IPS-18c (cell line): ENCODE results near the gene PLCB3.

Experiments
- H3K4me3 ChIP-seq: 2 replicates; pipeline ENCODE4 v1.7.0; 2013; ENCODE audit warnings: low read depth, mild to moderate bottlenecking, low read length, moderate library complexity; ENCODE audit not compliant: insufficient read depth
- H3K9me3 ChIP-seq: one replicate; pipeline ENCODE4 v1.6.1; 2013; ENCODE audit warnings: mild to moderate bottlenecking, low read length, moderate library complexity; ENCODE audit not compliant: control insufficient read depth, insufficient read depth

Gene PLCB3

DNA sequence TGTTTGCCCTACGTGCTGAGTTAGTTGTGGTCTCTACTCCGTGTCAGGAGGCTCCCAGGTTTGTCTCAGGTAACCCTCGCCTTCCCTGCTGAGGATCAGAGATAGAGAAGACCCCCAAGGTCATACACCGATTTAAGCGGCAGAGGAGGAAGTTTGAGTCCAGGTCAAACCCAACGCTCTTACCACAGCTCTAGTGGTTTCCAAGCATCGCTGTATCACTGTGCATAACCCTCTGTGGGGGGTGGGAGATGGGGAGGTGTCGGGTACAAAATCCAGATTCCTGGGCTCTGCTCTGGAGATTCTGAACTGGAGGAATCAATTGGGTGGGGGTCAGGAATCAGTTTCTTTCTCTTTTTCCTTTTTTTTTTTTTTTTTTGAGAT is 20.4 kb upstream of the PLCB3 start:
- Histone ChIP-seq H3K4me3 (peak overlapping the region; percentile 64), H3K9me3 (peaks cover 2% of the 10 kb centered on the region)

DNA sequence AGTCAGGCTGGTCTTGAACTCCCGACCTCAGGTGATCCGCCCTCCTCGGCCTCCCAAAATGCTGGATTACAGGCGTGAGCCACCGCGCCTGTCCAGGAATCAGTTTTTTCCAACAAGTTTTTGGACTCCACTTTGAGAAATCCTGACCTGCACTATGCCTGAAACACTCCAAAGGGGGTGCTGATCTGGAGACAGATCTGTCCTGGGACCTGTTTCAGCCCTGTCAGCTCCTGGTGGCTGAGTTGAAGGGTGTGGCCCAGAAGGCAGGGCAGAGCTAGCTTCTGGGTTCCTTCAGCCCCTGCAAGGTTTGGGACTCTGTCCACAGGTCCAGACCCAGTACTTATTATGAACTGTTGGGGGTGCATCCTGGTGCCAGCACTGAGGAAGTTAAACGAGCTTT is 19.8 kb upstream of the PLCB3 start:
- H3K4me3 ChIP-seq, result no peak overlapping the region
- H3K9me3 ChIP-seq, result peaks cover 2% of the 10 kb centered on the region

DNA sequence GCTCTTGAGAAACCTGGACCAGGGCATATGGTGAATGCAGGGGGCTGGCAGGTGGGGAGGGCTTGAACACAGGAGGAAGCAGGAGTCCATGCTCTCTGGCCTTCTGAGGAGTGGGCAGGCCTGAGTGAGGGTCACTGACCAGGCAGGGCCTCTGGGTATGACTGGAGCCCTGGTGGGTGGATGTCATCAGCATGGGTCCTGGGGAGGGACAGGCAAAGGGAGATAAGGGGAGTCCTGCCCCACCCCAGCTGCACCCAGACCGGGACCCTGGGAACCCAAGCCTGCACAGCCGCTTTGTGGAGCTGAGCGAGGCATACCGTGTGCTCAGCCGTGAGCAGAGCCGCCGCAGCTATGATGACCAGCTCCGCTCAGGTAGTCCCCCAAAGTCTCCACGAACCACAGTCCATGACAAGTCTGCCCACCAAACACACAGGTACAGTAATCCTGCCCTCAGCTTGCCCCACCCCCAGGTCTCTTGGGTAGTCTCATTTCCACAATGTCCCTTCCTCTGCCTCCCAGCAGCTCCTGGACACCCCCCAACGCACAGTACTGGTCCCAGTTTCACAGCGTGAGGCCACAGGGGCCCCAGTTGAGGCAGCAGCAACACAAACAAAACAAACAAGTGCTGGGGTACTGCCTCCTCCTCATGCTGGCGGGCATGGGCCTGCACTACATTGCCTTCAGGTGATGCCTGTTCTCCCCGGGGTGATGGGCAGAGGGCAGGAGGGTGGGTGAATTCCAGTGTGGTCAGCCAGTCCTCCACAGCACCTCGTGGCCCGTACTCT is 19.0 kb upstream of the PLCB3 start:
- no peaks in the 10 kb centered on the region for H3K9me3 ChIP-seq
- H3K4me3 ChIP-seq, result no peak overlapping the region

DNA sequence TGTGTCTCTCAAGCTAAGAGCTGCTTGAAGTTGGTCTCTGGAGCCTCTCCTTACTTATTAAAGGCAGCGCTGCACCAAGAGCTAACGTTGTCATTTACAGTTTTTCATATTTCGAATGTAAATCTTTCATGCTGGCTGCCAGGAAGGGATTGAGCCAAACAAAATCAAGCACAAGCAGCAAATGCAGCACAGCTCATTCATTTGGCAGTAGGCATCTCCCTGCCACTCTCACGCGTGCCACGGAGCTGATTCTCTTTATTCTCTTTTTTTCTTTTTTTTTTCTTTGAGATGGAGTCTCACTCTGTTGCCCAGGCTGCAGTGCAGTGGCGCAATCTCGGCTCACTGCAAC is 18.4 kb upstream of the PLCB3 start:
- Histone ChIP-seq H3K4me3 (no peak overlapping the region), H3K9me3 (no peaks in the 10 kb centered on the region)

DNA sequence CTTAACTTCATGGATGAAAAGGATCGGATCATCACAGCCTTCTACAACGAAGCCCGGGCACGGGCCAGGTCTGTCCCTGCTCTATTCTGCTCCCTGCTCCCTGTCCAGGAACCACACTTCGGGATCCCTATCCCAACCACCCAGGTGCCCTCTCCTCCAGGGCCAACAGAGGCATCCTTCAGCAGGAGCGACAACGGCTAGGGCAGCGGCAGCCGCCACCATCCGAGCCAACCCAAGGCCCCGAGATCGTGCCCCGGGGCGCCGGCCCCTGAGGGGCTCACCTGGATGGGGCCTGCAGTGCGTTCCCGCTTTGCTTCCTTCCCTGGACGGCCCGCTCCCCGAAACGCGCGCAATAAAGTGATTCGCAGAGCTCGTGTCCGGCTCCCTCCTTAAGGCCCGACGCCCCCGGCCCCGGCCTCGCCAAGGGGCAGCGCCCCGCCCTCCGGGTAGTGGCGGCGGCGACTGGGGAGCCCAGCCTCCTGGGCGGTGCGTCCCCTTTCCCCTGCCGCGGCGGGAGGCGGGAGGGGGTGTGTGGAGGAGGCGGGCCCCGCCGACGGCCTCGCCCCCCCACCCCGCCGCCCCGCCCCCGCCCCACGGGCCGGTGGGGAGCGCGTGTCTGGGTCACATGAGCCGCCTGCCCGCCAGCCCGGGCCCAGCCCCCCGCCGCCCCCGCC is 17.3 kb upstream of the PLCB3 start, which contains the start of gene VEGFB:
Gene VEGFB (plus strand): TSS at position 672 of the 674 bp plus-strand sequence. CDS start 250 bp downstream, outside the sequence.
- H3K4me3 ChIP-seq, result peak within 1 kb of the TSS; percentile 64
- no peaks in the 10 kb centered on the region for H3K9me3 ChIP-seq

DNA sequence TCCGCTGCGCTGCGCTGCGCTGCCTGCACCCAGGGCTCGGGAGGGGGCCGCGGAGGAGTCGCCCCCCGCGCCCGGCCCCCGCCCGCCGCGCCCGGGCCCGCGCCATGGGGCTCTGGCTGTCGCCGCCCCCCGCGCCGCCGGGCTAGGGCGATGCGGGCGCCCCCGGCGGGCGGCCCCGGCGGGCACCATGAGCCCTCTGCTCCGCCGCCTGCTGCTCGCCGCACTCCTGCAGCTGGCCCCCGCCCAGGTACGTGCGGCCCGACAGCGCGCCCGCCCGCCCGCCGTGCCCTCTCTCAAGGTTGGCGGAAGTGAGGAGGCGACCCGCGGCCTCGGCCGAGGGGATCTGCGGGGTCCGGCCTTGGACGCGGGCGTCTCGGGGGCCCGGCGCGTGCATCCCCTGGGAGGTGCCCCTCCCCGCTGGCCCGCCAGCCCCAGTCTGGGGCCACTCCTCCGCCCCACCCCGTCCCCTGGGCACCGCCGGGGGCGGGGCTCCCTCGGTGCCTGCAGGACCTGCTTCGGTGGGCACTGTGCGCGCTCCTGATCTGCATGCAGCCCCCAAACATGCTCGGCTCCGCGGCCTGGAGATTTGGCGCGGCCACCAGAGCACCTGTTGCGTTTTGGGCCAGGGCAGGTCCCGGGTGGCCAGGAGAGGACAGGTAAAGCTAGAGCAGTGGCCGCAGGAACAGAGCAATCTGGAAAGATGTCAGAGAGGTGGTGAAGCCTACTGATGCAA is 16.5 kb upstream of the PLCB3 start:
- Histone ChIP-seq H3K4me3 (peak overlapping the region; percentile 64), H3K9me3 (no peaks in the 10 kb centered on the region)

DNA sequence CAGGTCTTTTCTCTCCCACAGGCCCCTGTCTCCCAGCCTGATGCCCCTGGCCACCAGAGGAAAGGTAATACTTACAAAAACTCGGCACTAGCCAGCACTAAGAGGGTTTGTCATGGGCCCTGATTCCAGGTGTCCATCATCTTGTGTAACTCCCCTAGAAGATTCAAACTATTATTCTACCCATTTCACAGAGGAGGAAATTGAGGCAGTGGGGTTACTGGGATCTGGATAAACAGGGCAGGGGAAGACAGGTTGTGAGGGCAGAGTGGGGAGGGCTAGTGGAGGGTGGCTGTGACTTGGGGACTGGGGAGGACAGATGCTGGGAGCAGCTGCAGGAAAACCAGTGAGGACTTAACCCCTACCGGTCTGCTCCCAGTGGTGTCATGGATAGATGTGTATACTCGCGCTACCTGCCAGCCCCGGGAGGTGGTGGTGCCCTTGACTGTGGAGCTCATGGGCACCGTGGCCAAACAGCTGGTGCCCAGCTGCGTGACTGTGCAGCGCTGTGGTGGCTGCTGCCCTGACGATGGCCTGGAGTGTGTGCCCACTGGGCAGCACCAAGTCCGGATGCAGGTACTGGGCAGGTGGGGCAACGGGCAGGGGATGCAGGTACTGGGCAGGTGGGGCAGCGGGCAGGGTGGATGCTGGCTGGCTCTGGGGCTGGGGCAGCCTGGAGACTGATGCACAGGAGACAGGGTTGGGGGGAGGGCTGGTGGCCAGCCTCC is 15.7 kb upstream of the PLCB3 start:
- no peaks in the 10 kb centered on the region for H3K9me3 ChIP-seq

DNA sequence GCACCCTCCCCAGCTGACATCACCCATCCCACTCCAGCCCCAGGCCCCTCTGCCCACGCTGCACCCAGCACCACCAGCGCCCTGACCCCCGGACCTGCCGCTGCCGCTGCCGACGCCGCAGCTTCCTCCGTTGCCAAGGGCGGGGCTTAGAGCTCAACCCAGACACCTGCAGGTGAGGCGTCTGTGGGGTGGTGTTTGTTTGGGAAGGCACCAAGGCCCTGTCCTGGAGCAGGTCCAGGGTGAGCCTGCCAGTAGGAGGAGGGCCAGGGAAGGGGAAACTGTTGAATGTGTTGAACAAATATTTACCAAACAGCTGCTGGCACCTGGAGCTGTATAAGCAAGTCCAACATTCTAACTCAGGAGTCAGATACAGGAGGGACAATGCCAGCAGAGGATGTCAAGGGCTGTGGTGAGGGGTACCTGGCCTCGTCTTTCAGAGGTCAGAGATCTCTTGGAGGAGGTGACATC is 13.8 kb upstream of the PLCB3 start:
- H3K4me3 ChIP-seq, result no peak overlapping the region
- no peaks in the 10 kb centered on the region for H3K9me3 ChIP-seq

More for the DNA sequence above, 15.7 kb upstream of the PLCB3 start:
- peak overlapping the region; percentile 64 for H3K4me3 ChIP-seq

DNA sequence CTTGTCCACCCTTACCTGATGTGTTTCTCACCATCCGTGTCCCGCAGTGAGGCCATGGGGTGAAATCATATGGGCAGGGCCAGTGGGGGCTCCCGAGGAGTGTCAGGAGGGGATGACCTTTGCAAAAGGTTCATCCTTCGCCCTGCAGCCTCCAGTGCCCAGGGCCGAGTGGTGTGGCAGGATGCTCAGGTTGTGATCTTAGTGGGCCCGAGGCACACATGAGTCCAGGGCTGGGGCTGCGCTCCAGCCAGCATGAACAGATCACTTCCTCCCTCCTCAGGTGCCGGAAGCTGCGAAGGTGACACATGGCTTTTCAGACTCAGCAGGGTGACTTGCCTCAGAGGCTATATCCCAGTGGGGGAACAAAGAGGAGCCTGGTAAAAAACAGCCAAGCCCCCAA is 13.3 kb upstream of the PLCB3 start:
- H3K9me3 ChIP-seq, result no peaks in the 10 kb centered on the region
- no peak overlapping the region for H3K4me3 ChIP-seq

DNA sequence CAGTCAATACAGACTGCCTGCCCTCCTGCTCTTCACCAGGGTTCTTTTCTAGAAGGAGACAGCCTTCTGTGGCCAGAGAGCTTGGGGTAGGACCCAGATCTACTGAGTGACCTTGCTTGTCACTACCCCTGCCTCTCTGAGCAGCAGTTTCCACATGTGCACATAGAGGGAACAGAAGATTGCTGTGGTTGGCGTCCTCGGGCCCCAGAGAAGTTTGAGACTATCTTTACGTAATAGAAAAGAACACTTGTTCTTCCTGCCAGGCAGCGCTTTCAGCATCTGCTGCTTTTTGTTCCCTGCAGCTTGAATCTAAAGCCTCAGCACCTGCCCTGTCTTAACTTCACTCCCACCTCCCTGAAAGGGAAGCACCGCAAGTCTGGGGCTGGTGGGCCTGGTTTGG is 12.3 kb upstream of the PLCB3 start:
- H3K4me3 ChIP-seq, result no peak overlapping the region
- no peaks in the 10 kb centered on the region for H3K9me3 ChIP-seq

DNA sequence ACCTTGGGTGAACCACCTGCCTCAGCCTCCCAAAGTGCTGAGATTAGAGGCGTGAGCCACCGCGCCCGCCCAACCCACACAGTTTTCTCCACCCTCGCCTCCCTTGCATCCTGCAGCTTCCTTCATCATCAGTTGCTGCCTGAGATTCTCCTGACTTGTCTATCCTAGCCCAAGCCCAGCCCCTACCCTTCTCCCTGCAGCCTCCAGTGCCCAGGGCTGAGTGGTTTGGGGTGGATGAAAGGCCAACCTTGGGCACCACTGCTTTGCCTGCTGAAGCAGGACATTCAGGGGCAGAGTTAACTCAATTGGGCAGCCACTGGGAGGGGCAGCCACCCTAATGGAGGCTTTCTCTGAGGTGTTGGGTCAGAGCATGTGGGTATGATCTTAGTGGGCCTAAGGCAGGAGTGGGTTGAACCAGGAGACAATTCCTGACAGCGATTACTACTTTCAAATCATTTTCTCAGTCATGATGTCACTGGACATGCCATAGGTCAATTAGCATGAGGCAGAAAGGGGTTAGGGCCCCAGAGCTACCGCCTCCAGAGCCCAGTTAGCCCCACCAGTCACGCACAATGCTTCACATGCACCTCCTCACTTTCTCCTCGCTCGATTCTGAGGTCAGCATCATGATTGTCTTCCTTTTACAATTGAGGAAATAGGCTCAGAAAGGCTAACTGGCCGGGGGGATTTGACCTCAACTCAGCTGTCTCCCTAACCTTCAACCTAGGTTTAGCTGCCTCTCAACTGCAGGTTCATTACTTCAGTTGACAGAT is 11.5 kb upstream of the PLCB3 start:
- H3K4me3 ChIP-seq, result peak overlapping the region; percentile 96
- no peaks in the 10 kb centered on the region for H3K9me3 ChIP-seq

DNA sequence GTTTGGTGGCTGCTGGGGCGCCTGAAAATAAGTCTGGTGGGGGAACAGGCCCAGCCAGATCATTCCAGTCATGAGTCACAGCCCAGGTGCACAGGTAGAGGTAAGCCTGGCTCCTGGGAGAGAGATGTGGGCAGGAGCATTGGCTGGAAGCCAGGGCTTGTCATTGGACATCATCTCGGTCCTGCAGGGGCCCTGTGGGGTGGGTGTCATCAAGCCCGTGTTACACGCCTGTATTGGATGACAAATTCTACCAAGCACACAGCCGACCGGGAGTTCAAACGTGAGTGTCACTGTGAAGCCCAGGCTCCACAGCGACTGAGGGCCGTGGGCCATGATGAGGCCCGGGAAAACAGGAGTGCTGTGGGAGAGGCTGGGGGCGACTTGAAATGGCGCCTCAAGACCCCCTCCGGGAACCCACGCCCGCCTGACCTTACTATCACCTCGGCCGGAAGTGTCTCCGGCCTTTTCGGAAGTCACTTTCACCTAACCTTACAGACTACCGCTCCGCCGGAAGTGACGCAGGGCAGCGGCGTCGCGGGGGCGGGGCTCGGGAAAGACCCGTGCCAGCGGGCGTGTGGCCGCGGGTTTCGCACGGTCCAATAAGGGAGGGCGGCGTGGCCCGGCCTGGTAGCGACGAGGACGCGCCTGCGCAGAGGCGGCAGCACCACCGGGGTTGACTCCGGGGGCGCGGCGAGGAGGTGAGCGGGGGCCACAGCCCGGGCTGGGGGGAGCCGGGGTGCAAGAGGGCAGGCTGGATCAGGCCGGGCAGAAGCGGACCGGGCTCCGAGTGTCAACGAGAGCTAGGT is 10.7 kb upstream of the PLCB3 start, which contains the start of gene FKBP2:
Gene FKBP2 (plus strand): TSS at position 661 of the 806 bp plus-strand sequence. CDS start 1,293 bp downstream, outside the sequence.
- Histone ChIP-seq H3K9me3 (no peaks in the 10 kb centered on the region), H3K4me3 (peak within 1 kb of the TSS; percentile 96)

DNA sequence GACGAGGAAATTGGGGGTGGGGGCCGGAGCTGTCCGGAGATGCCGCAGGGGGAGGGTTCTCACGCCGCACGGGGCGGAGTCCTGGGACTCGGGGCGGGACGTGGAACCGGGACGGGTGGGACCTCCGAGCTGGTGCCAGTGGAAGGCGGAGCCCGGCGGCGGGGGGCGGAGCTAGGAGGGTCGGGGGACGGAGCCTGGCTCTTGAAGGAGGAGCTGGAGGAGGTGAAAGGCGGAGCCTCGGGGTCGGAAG is 10.2 kb upstream of the PLCB3 start:
- Histone ChIP-seq H3K9me3 (no peaks in the 10 kb centered on the region), H3K4me3 (peak overlapping the region; percentile 96)

DNA sequence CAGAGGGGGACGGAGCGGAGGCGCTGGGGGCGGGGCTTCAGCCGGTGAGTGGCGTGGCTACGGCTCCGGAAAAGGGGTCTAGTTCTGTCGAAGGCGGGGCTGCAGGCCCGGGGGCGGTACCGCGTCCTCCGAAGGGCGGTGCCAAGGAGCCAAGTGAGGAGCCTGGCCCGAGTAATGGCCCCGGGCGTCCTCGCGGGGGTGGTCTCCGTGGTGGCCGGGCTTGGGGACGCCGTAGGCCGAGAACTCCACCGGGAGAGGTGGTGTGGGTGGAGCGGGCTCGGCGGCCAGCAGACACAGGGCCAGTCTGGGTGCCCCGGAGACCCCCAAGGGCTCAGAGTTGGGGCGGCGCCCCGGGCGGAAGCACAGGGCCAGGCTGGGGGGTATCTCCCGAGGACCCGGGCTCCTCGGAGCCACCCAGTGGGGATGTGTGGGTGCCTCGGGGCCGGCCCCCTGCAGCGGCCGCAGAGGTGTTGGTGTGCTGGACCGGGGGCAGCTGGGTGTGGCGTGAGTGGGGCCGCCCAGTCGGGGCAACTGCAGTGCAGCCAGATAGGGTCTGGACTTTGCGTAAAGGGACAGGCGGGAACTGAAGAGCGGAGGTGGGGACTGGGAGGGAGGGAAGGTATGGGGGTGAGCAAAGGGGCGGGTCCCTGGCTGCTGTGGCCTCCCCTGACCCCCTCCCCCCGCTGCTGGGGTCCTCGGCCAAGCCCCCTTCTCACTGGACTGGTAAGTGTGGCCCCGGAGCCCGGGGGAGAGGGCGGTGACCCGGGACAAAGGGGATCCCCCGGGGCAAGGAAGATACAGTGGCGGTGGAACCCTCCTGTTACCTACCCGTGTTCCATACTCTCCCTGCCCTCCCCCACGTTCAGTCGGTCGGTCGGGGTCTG is 9.6 kb upstream of the PLCB3 start:
- Histone ChIP-seq H3K9me3 (no peaks in the 10 kb centered on the region), H3K4me3 (peak overlapping the region; percentile 96)

DNA sequence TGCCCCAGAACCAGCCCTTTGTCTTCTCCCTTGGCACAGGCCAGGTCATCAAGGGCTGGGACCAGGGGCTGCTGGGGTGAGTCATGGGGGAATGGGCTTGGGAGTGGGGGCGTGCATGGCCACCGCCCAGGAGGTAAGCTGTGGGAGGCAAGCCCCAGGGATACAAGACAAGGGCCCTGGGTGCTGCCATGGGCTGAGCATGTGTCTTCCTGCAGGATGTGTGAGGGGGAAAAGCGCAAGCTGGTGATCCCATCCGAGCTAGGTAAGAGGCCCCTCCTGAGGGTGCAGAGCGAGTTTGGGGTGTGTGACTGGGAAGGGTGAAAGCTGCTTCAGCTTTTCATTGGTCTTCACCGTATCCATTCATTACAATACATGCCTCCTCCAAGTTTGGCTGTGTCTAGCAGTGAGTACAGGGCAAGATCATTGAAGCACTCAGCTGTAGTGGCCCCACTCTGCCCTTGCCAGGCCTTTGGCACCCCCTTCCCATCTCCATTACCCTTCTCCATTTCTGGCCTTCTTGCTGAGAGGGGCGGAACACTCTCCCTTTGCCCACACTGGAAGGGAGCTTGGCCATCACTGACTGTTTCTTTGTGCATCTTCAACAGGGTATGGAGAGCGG is 8.0 kb upstream of the PLCB3 start:
- Histone ChIP-seq H3K4me3 (no peak overlapping the region), H3K9me3 (no peaks in the 10 kb centered on the region)
